ENCODE measurements around the gene PCSK1N.

GRCh38 chrX:48826135-48826875 is 9.1 kb downstream of the PCSK1N start, which contains the start of gene ERAS:
- TF ChIP-seq CTCF (IDR thresholded peaks at IDR 0.05) (no peak), POLR2A (IDR thresholded peaks at IDR 0.05; ENCODE audit: low read depth) (no peak), POLR2AphosphoS5 (IDR thresholded peaks at IDR 0.05) (no peak), EP300 (IDR thresholded peaks at IDR 0.05) (no peak)

All from esophagus muscularis mucosa (tissue), 4 donors.